ENCODE measurements around the gene GNAT3. TPM values are rescaled to one million over a fixed set of nuclear protein-coding genes. Genes with fewer than 3 reads are reported as not detected.

The GNAT3 gene
- total and polyA plus RNA-seq, 2 of the 8 experiments (the other 6 are each of a cell fraction or from before 2014, with no cell fraction given): not detected

DNA sequence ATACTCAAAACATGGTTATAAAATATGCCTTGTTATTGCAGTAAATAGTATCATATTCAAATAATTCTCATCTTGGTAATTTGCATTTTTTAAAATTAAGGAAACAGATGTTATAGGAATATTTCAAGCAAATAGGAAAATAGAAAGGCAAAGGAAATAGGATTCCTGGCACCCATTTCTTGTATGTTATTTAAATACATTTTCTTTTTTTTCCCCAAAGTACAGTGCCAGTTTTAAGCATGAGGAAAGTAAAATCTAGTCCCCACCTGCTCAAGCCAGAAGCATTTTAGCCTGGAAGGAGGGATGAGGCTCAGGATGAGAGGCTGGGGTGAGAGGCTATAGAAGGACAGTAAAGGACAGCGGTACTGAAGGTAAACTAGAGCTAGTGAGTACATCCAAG is 38.1 kb downstream of the GNAT3 start (continued):
- no peak for TF ChIP-seq CBX8 (IDR thresholded peaks at IDR 0.05; ENCODE audit: borderline replicate concordance, low read depth, low read length)

Measured in H1 (cell line).